HepG2 (cell line): ENCODE measurements around the gene FOLR3. TPM values are rescaled to one million over a fixed set of nuclear protein-coding genes. Genes with fewer than 3 reads are reported as not detected.

ENCODE experiments used
- ATAC-seq: fragments of 200-7000 bp; cut with Tn5 transposase; 3 replicates; pipeline ENCODE4 v1.9.1; 2020; ENCODE audit warnings: mild to moderate bottlenecking, moderate library complexity
- BruUV-seq: library from RNA; stranded (reverse); fragments of 400-500 nt; replicated peaks from 2 replicates; lab custom pipeline; 2021; lab: Mats Ljungman, UMichigan
- CTCF ChIA-PET: fragments of 300-600 bp; formaldehyde crosslinking; extraction: SDS; loops from one replicate; lab custom pipeline; 2021; ENCODE audit warnings: low total read pairs, inconsistent platforms, low intra/inter-chr PET ratio; lab: Yijun Ruan, JAX
- POLR2A ChIA-PET: fragments of 350-600 bp; sonication (Branson Sonifier 250); formaldehyde crosslinking; loops from one replicate; lab custom pipeline; 2020; ENCODE audit warnings: antibody characterized with exemption, inconsistent platforms; lab: Yijun Ruan, JAX
- DNase-seq: peaks from one replicate; pipeline ENCODE4 v3.0.0-alpha.2; 2015; ENCODE audit warnings: low spot score
- FAIRE-seq: peaks from 3 replicates; lab custom pipeline; 2011; peaks lifted over from hg19 to GRCh38; lab: Jason Lieb, UNC
- H2AFZ ChIP-seq: one replicate; pipeline ENCODE4 v1.6.1; 2011; ENCODE audit warnings: low read length, inconsistent platforms
- H3K27ac ChIP-seq: fragments of 300-600 bp; 3 replicates; pipeline ENCODE4 v1.8.0; 2011; ENCODE audit warnings: mixed run types, mild to moderate bottlenecking, mixed read lengths, low read length, inconsistent platforms; ENCODE audit not compliant: insufficient read depth; ENCODE audit errors: extremely low read length
- H3K27me3 ChIP-seq, 2 experiments: fragments of 200-600 bp in 1 of 2; 2 replicates in 1 of 2; 3 replicates in 1 of 2; pipeline versions ENCODE4 v1.6.0 to v1.8.0; 2011; ENCODE audit warnings: low read length in 2 of 2, mild to moderate bottlenecking in 2 of 2, moderate library complexity in 2 of 2, inconsistent platforms in 1 of 2; ENCODE audit not compliant: insufficient read depth in 2 of 2, control insufficient read depth in 1 of 2
- H3K36me3 ChIP-seq, 2 experiments: fragments of 200-600 bp in 1 of 2; replicated peaks in 1 of 2; 2 replicates in 1 of 2; 3 replicates in 1 of 2; pipeline versions ENCODE4 v1.5.1 to v1.8.0; 2011; ENCODE audit warnings: low read length in 2 of 2, inconsistent platforms in 1 of 2; ENCODE audit not compliant: insufficient read depth in 2 of 2, control insufficient read depth in 1 of 2
- H3K4me1 ChIP-seq: 2 replicates; pipeline ENCODE4 v1.5.1; 2012; ENCODE audit warnings: low read length, inconsistent platforms; ENCODE audit not compliant: insufficient read depth
- H3K4me2 ChIP-seq: 2 replicates; pipeline ENCODE4 v1.6.0; 2011; ENCODE audit warnings: low read depth, low read length, inconsistent platforms
- H3K4me3 ChIP-seq, 3 experiments: fragments of 200-600 bp in 1 of 3; sonication (generic), shearing (Covaris generic) in 1 of 3; replicated peaks in 1 of 3; 2 replicates each; pipeline ENCODE4 v1.5.1; 2011 to 2016; ENCODE audit warnings: low read length in 3 of 3, inconsistent platforms in 2 of 3, low read depth in 2 of 3, mild to moderate bottlenecking in 2 of 3, control low read depth in 1 of 3, mixed read lengths in 1 of 3; ENCODE audit not compliant: insufficient read depth in 1 of 3
- H3K79me2 ChIP-seq: one replicate; pipeline ENCODE4 v1.6.1; 2011; ENCODE audit warnings: low read length, inconsistent platforms; ENCODE audit not compliant: insufficient read depth
- H3K9ac ChIP-seq: 2 replicates; pipeline ENCODE4 v1.6.0; 2011; ENCODE audit warnings: mild to moderate bottlenecking, low read depth, low read length, inconsistent platforms; ENCODE audit not compliant: insufficient read depth
- H3K9me3 ChIP-seq: 2 replicates; pipeline ENCODE4 v1.5.1; 2012; ENCODE audit warnings: mild to moderate bottlenecking, low read length
- H4K20me1 ChIP-seq: 2 replicates; pipeline ENCODE4 v1.6.0; 2011; ENCODE audit warnings: inconsistent platforms, mild to moderate bottlenecking, low read length, moderate library complexity; ENCODE audit not compliant: insufficient read depth
- CREB1 ChIP-seq, 2 experiments: fragments of 450-650 bp in 1 of 2; IDR thresholded peaks; 2 replicates each; pipeline ENCODE4 v1.6.1; 2016 to 2017; ENCODE audit warnings: control low read depth in 1 of 2, mild to moderate bottlenecking in 1 of 2, missing compliant biosample characterization in 1 of 2, missing genetic modification characterization in 1 of 2
- RARG ChIP-seq: sonication (generic); formaldehyde crosslinking; IDR thresholded peaks from 2 replicates; pipeline ENCODE4 v1.4.0; 2020; ENCODE audit warnings: low read depth, mild to moderate bottlenecking, missing genetic modification reagents
- SNAI1 ChIP-seq: sonication (generic); formaldehyde crosslinking; IDR thresholded peaks from 2 replicates; pipeline ENCODE4 v1.5.0; 2020; ENCODE audit warnings: mild to moderate bottlenecking, missing genetic modification reagents, borderline replicate concordance
- SOX13 ChIP-seq, 3 experiments: fragments of 450-650 bp in 1 of 3; sonication (generic) in 1 of 3; formaldehyde crosslinking in 1 of 3; IDR thresholded peaks in 2 of 3; conservative IDR thresholded peaks in 1 of 3; 2 replicates each; pipeline versions ENCODE4 v1.5.0 to v1.6.1; 2016 to 2020; ENCODE audit warnings: antibody characterized with exemption in 1 of 3, mild to moderate bottlenecking in 1 of 3, missing compliant biosample characterization in 1 of 3, missing genetic modification reagents in 1 of 3, moderate library complexity in 1 of 3
- TBX3 ChIP-seq: fragments of 450-650 bp; IDR thresholded peaks from 2 replicates; pipeline ENCODE4 v1.6.1; 2017; ENCODE audit warnings: antibody characterized with exemption, mild to moderate bottlenecking, inconsistent platforms, borderline replicate concordance
- TFAP4 ChIP-seq: sonication (generic); IDR thresholded peaks from 2 replicates; pipeline ENCODE4 v1.6.1; 2016; ENCODE audit warnings: low read depth, borderline replicate concordance
- ZBTB7B ChIP-seq: sonication (generic); formaldehyde crosslinking; IDR thresholded peaks from 2 replicates; pipeline ENCODE4 v1.4.0; 2020; ENCODE audit warnings: missing genetic modification reagents
- ZFP36L1 ChIP-seq: sonication (generic); formaldehyde crosslinking; IDR thresholded peaks from 2 replicates; pipeline ENCODE4 v1.8.0; 2022; ENCODE audit warnings: mild to moderate bottlenecking, missing genetic modification reagents, moderate library complexity
- WGBS: methylation state at CpG from one replicate; pipeline ENCODE4 v1.1.6; 2017; ENCODE audit warnings: low lambda C conversion rate; 5-methylcytosine and 5-hydroxymethylcytosine counted together
- in situ Hi-C: cut with HindIII; loops from 2 replicates; pipeline ENCODE4 v1.10.0; 2017; ENCODE audit warnings: low pct_unique_long_range_greater_than_20kb; ENCODE audit not compliant: extremely low pct_ligation_motif_present
- intact Hi-C: fragments of 100-400 bp; cut with micrococcal nuclease; formaldehyde crosslinking; loops from one replicate; pipeline ENCODE4 v1.10.0; 2022; ENCODE audit not compliant: unreplicated experiment
- polyA plus RNA-seq, 8 experiments: library from polyadenylated mRNA; depleted of rRNA in 3 of 8; stranded (reverse) in 7 of 8; unstranded in 1 of 8; fragments of >200 nt; fragmentation: Illumina TruSeq in 4 of 8; extraction: Trizol in 4 of 8; gene quantifications; 2 replicates each; pipeline versions ENCODE4 v1.2.1 to v1.2.3, GENCODE V29; 2011 to 2016; ENCODE audit warnings: low read depth in 4 of 8, missing spikeins in 1 of 8, mixed read lengths in 1 of 8; ENCODE audit not compliant: insufficient read depth in 1 of 8
- total RNA-seq, 5 experiments: library from RNA; depleted of rRNA; stranded (reverse); fragments of >200 nt; fragmentation: Illumina TruSeq; extraction: Trizol; gene quantifications; 2 replicates each; pipeline ENCODE4 v1.2.3, GENCODE V29; 2016; ENCODE audit warnings: low read depth in 1 of 5
- TF ChIP-seq, protein P1 (sequence below): sonication (generic); formaldehyde crosslinking; IDR thresholded peaks from 2 replicates; pipeline ENCODE4 v1.4.0; 2020; ENCODE audit warnings: missing genetic modification reagents
- TF ChIP-seq, protein P2 (sequence below): IDR thresholded peaks from 2 replicates; pipeline ENCODE4 v1.4.0; 2020; ENCODE audit warnings: mild to moderate bottlenecking, missing genetic modification reagents

The FOLR3 gene
- total and polyA plus RNA-seq, 2 of the 13 experiments (the other 11 are each of a cell fraction or from before 2014, with no cell fraction given), result not detected

- Histone ChIP-seq H3K4me2 (no peak overlapping the region), H3K36me3 (no peaks in the 10 kb centered on the region), H3K9me3 (peaks cover 11% of the 10 kb centered on the region), H3K4me3 (no peak overlapping the region), H3K27me3 (no peaks in the 10 kb centered on the region; a peak in 2 of 5 replicates), H3K27ac (no peak overlapping the region), H3K4me1 (no peaks in the 10 kb centered on the region), H2AFZ (no peak overlapping the region), H4K20me1 (no peaks in the 10 kb centered on the region), H3K79me2 (no peaks in the 10 kb centered on the region), H3K9ac (no peak overlapping the region)
- no peak for DNase-seq
- in situ Hi-C loops, result no loop called here
- BruUV-seq, result no TSS peak
- no peak for FAIRE-seq
- TF ChIP-seq TBX3 (no peak), SOX13 (IDR thresholded peaks at IDR 0.05) (no peak), SOX13 (CRISPR knock-in tag; conservative IDR thresholded peaks at IDR 0.05 in 1 of 2, IDR thresholded peaks at IDR 0.05 in 1 of 2) (no peak), TFAP4 (no peak), ZBTB7B (no peak), CREB1 (IDR thresholded peaks at IDR 0.05) (no peak), CREB1 (CRISPR knock-in tag; IDR thresholded peaks at IDR 0.05) (no peak), RARG (CRISPR knock-in tag) (no peak), SNAI1 (no peak), ZFP36L1 (CRISPR knock-in tag) (no peak)
- TF ChIP-seq, protein P1, sequence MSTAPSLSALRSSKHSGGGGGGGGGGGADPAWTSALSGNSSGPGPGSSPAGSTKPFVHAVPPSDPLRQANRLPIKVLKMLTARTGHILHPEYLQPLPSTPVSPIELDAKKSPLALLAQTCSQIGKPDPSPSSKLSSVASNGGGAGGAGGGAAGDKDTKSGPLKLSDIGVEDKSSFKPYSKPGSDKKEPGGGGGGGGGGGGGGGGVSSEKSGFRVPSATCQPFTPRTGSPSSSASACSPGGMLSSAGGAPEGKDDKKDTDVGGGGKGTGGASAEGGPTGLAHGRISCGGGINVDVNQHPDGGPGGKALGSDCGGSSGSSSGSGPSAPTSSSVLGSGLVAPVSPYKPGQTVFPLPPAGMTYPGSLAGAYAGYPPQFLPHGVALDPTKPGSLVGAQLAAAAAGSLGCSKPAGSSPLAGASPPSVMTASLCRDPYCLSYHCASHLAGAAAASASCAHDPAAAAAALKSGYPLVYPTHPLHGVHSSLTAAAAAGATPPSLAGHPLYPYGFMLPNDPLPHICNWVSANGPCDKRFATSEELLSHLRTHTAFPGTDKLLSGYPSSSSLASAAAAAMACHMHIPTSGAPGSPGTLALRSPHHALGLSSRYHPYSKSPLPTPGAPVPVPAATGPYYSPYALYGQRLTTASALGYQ (CRISPR knock-in tag), result no peak
- TF ChIP-seq, protein P2, sequence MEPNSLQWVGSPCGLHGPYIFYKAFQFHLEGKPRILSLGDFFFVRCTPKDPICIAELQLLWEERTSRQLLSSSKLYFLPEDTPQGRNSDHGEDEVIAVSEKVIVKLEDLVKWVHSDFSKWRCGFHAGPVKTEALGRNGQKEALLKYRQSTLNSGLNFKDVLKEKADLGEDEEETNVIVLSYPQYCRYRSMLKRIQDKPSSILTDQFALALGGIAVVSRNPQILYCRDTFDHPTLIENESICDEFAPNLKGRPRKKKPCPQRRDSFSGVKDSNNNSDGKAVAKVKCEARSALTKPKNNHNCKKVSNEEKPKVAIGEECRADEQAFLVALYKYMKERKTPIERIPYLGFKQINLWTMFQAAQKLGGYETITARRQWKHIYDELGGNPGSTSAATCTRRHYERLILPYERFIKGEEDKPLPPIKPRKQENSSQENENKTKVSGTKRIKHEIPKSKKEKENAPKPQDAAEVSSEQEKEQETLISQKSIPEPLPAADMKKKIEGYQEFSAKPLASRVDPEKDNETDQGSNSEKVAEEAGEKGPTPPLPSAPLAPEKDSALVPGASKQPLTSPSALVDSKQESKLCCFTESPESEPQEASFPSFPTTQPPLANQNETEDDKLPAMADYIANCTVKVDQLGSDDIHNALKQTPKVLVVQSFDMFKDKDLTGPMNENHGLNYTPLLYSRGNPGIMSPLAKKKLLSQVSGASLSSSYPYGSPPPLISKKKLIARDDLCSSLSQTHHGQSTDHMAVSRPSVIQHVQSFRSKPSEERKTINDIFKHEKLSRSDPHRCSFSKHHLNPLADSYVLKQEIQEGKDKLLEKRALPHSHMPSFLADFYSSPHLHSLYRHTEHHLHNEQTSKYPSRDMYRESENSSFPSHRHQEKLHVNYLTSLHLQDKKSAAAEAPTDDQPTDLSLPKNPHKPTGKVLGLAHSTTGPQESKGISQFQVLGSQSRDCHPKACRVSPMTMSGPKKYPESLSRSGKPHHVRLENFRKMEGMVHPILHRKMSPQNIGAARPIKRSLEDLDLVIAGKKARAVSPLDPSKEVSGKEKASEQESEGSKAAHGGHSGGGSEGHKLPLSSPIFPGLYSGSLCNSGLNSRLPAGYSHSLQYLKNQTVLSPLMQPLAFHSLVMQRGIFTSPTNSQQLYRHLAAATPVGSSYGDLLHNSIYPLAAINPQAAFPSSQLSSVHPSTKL (CRISPR knock-in tag), result no peak
- ATAC-seq, result no peak
- 33% methylated on average over 2 of the region's 2 CpGs for WGBS
- ChIA-PET CTCF (no interaction called here), POLR2A (no interaction called here)
- intact Hi-C loops, result no loop called here
These were observed 2.9 kb upstream of the FOLR3 start for GRCh38 chr11:72132646-72133045.
